Cardiac fibroblast (primary cell): Measurements from ENCODE around the gene ZNF786.
A peak's percentile ranks its signal among the peaks of the same experiment; 100 is the strongest.
"Not testable (repeated sequence)": the region's sequence is repeated elsewhere in the genome, so short reads cannot be mapped to it uniquely, and the experiment has no call there.

Experiments
- DNase-seq, 2 donors: peaks; one replicate each; pipeline versions ENCODE4 v3.0.0 to v3.0.0-alpha.2; 2010; ENCODE audit warnings: low read depth in 2 of 2
- H3K4me3 ChIP-seq, 2 donors: replicated peaks in 1 of 2; 1 replicate in 1 of 2; 2 replicates in 1 of 2; pipeline ENCODE4 v1.5.1; 2011; ENCODE audit warnings: low read depth in 2 of 2, low read length in 2 of 2, mild to moderate bottlenecking in 2 of 2, moderate library complexity in 1 of 2
- TF ChIP-seq, protein P1 (sequence below): IDR thresholded peaks from one replicate; pipeline ENCODE4 v1.5.1; 2011; ENCODE audit warnings: low read depth, mild to moderate bottlenecking, low read length, inconsistent platforms

ZNF786 gene

GRCh38 chr7:149102666-149103065 lies 12.1 kb upstream of the ZNF786 start:
- DNase-seq, result no peak
- no peak overlapping the region for H3K4me3 ChIP-seq
- TF ChIP-seq, protein P1, sequence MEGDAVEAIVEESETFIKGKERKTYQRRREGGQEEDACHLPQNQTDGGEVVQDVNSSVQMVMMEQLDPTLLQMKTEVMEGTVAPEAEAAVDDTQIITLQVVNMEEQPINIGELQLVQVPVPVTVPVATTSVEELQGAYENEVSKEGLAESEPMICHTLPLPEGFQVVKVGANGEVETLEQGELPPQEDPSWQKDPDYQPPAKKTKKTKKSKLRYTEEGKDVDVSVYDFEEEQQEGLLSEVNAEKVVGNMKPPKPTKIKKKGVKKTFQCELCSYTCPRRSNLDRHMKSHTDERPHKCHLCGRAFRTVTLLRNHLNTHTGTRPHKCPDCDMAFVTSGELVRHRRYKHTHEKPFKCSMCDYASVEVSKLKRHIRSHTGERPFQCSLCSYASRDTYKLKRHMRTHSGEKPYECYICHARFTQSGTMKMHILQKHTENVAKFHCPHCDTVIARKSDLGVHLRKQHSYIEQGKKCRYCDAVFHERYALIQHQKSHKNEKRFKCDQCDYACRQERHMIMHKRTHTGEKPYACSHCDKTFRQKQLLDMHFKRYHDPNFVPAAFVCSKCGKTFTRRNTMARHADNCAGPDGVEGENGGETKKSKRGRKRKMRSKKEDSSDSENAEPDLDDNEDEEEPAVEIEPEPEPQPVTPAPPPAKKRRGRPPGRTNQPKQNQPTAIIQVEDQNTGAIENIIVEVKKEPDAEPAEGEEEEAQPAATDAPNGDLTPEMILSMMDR, result no peak

- H3K4me3 ChIP-seq, result no peak overlapping the region
- DNase-seq, result no peak
- TF ChIP-seq, protein P1, result no peak
These were observed 10.3 kb upstream of the ZNF786 start for GRCh38 chr7:149100821-149101220.

GRCh38 chr7:149099058-149099457 lies 8.5 kb upstream of the ZNF786 start:
- no peak overlapping the region for H3K4me3 ChIP-seq
- no peak for DNase-seq
- TF ChIP-seq, protein P1, result no peak

DNA sequence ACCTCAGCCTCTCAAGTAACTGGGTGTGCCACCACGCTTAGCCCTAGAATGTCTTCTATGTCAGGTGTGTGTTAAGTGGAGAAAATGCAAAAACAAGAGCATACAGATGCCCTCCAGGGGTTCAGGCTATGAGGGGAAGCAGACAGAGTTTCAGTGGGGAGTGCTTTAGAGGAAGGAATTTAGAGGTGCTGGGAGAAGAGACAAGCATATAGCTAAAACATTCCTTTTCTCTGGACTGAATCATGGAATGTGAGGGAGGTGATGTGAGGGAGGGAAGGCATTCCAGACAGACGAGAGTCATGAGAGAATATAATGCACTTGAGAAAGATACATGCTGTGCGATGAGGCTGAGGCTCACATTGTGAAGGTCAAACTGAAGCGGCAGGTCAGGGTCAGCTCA lies 6.6 kb upstream of the ZNF786 start:
- TF ChIP-seq, protein P1, result no peak
- peak in 1 of 2 donors; percentile 6 for DNase-seq
- H3K4me3 ChIP-seq, result no peak overlapping the region

DNA sequence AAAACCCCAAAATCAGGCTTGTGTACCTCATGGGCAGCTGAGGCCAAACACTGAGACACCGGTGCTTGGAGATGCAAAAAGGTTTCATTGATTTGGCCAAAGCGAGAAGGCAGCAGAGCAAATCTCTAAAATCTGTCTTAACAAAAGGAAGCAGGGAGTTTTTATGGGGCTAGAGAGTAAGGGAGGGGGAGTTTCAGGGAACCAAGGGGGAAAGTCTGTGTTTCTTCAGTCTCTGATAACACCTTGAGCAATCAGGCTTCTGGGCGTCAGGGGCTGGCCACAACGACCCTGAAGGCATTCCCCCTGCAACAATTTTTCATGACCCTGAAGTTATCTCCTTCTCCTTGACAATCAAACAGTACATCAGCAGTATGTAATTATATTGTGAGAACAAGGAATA lies 2.7 kb upstream of the ZNF786 start:
- DNase-seq, result no peak

DNA sequence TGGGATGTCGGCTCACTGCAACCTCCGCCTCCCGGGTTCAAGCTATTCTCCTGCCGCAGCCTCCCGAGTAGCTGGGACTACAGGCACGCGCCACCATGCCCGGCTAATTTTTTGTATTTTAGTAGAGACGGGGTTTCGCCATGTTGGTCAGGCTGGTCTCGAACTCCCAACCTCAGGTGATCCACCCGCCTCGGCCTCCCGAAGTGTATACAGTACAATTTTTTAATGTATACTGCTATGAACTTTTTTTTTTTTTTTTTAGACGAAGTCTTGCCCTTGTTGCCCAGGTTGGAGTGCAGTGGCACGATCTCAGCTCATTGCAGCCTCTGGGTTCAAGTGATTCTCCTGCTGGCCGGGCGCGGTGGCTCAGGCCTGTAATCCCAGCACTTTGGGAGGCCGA lies 1.7 kb upstream of the ZNF786 start:
- not testable (repeated sequence) for DNase-seq, H3K4me3 ChIP-seq

More for the DNA sequence above, 2.7 kb upstream of the ZNF786 start:
- TF ChIP-seq, protein P1, result no peak
- H3K4me3 ChIP-seq, result no peak overlapping the region

- no peak for DNase-seq
- TF ChIP-seq, protein P1, result no peak
- H3K4me3 ChIP-seq, result no peak overlapping the region
These were observed 3.1 kb downstream of the ZNF786 start for GRCh38 chr7:149087376-149087775.
